Astrocyte (in vitro differentiated cells and primary cell): Measurements from ENCODE around the gene WDR7. TPM values are rescaled to one million over a fixed set of nuclear protein-coding genes. Genes with fewer than 3 reads are reported as not detected.

Experiments
- DNase-seq: peaks from one replicate; pipeline ENCODE4 v3.0.0-alpha.2; 2010; ENCODE audit warnings: low read depth
- FAIRE-seq: peaks from 2 replicates; lab custom pipeline; 2011; peaks lifted over from hg19 to GRCh38; lab: Jason Lieb, UNC
- H2AFZ ChIP-seq: 2 replicates; pipeline ENCODE4 v1.6.0; 2012; ENCODE audit warnings: low read depth, low read length, inconsistent platforms
- H3K27ac ChIP-seq: 2 replicates; pipeline ENCODE4 v1.5.1; 2011; ENCODE audit warnings: low read depth, low read length, inconsistent platforms
- H3K27me3 ChIP-seq: 2 replicates; pipeline ENCODE4 v1.6.0; 2011; ENCODE audit warnings: low read length, inconsistent platforms; ENCODE audit not compliant: insufficient read depth
- H3K36me3 ChIP-seq: 2 replicates; pipeline ENCODE4 v1.5.1; 2011; ENCODE audit warnings: low read length, inconsistent platforms; ENCODE audit not compliant: insufficient read depth
- H3K4me1 ChIP-seq: 2 replicates; pipeline ENCODE4 v1.5.1; 2011; ENCODE audit warnings: low read length, inconsistent platforms; ENCODE audit not compliant: insufficient read depth
- H3K4me2 ChIP-seq: 2 replicates; pipeline ENCODE4 v1.6.0; 2012; ENCODE audit warnings: low read length, inconsistent platforms
- H3K4me3 ChIP-seq: 2 replicates; pipeline ENCODE4 v1.5.1; 2011; ENCODE audit warnings: low read depth, mild to moderate bottlenecking, low read length, inconsistent platforms; ENCODE audit not compliant: insufficient read depth
- H3K79me2 ChIP-seq: 2 replicates; pipeline ENCODE4 v1.6.0; 2012; ENCODE audit warnings: mild to moderate bottlenecking, low read length, inconsistent platforms; ENCODE audit not compliant: insufficient read depth
- H3K9ac ChIP-seq: 2 replicates; pipeline ENCODE4 v1.6.0; 2012; ENCODE audit warnings: mild to moderate bottlenecking, low read length, inconsistent platforms
- H3K9me3 ChIP-seq: 2 replicates; pipeline ENCODE4 v1.5.1; 2012; ENCODE audit warnings: low read depth, mild to moderate bottlenecking, low read length, inconsistent platforms; ENCODE audit not compliant: insufficient read depth
- H4K20me1 ChIP-seq: 2 replicates; pipeline ENCODE4 v1.6.0; 2012; ENCODE audit warnings: low read length, inconsistent platforms; ENCODE audit not compliant: insufficient read depth
- H3K27ac Mint-ChIP-seq: one replicate; pipeline ENCODE4 v1.8.0; 2021; ENCODE audit warnings: mild to moderate bottlenecking, mixed read lengths; ENCODE audit not compliant: unreplicated experiment
- H3K27me3 Mint-ChIP-seq: one replicate; pipeline ENCODE4 v1.8.0; 2021; ENCODE audit warnings: low read depth, mixed read lengths; ENCODE audit not compliant: unreplicated experiment
- H3K36me3 Mint-ChIP-seq: one replicate; pipeline ENCODE4 v1.8.0; 2021; ENCODE audit warnings: low read depth, mixed read lengths; ENCODE audit not compliant: unreplicated experiment
- H3K4me1 Mint-ChIP-seq: one replicate; pipeline ENCODE4 v1.8.0; 2021; ENCODE audit warnings: low read depth, mixed read lengths; ENCODE audit not compliant: unreplicated experiment
- H3K4me3 Mint-ChIP-seq: one replicate; pipeline ENCODE4 v1.8.0; 2021; ENCODE audit warnings: mild to moderate bottlenecking, moderate library complexity, mixed read lengths; ENCODE audit not compliant: unreplicated experiment
- H3K9me3 Mint-ChIP-seq: one replicate; pipeline ENCODE4 v1.8.0; 2021; ENCODE audit warnings: mild to moderate bottlenecking, mixed read lengths; ENCODE audit not compliant: unreplicated experiment
- EZH2 ChIP-seq: IDR thresholded peaks from 2 replicates; pipeline ENCODE4 v1.6.1; 2012; ENCODE audit warnings: mild to moderate bottlenecking, low read length, inconsistent platforms; ENCODE audit not compliant: insufficient read depth
- total RNA-seq: library from RNA; stranded (reverse); gene quantifications from 2 replicates; pipeline ENCODE4 v1.2.1, GENCODE V29; 2021
- TF ChIP-seq, protein P1 (sequence below): IDR thresholded peaks from 2 replicates; pipeline ENCODE4 v1.5.1; 2011; ENCODE audit warnings: low read depth, mild to moderate bottlenecking, inconsistent platforms, low read length, moderate library complexity; ENCODE audit not compliant: insufficient read depth

WDR7 gene
- total RNA-seq, 1 donor from 2014 or later = 16.9 TPM

GRCh38 chr18:56937874-56938430, 286.8 kb downstream of the WDR7 start:
- no peak for FAIRE-seq
- H3K4me1 ChIP-seq = no peaks in the 10 kb centered on the region

DNA sequence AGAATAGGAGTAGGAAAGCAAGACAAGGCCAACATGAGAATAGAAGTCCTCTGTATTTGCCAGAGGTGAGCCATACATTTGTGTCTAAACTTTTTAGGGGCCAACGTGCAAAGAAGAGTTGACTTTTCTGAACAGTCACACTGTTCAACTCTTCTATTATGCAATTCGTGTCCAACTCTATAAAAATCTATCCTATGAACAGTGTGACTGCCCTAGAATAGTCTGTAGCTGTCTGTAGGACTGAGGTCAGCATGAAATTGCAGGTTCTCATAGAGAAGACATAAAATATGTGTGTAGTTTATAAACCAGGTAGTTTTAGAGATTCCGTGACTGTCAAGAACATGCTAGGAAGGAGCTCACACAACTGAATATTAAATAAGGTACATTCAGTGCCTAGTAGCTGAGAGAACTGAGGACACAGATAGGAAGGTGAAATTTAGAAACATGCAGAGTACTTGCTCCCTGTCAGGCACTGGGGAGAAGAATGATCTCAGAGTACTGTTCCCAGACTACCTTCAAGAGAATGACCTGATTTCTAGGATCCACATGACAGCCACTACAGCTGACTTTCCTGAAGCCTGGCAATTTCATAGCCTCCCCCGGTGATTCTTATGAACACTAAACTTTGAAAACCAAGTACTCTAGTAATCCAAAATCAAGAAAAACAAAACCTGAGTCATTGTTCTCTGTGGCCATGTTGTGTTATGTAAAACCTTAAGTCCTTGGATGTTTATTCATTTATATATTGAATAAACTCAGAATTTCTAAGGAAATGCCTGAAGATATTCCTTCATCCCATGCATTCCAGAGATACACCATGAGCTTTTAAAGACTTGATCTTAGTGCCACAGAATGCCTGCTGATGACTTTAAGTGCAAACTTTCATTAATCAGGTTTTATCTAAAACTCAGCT, 294.3 kb downstream of the WDR7 start:
- Mint-ChIP-seq H3K9me3 (no peaks in the 10 kb centered on the region), H3K27ac (no peak overlapping the region), H3K27me3 (no peaks in the 10 kb centered on the region), H3K4me1 (peaks cover 4% of the 10 kb centered on the region), H3K36me3 (no peaks in the 10 kb centered on the region), H3K4me3 (no peak overlapping the region)
- Histone ChIP-seq H3K4me1 (no peaks in the 10 kb centered on the region), H3K79me2 (no peaks in the 10 kb centered on the region), H3K9me3 (no peaks in the 10 kb centered on the region), H3K27me3 (no peaks in the 10 kb centered on the region), H3K4me3 (no peak overlapping the region), H3K9ac (no peak overlapping the region), H2AFZ (no peak overlapping the region), H3K27ac (no peak overlapping the region), H3K36me3 (no peaks in the 10 kb centered on the region), H4K20me1 (no peaks in the 10 kb centered on the region), H3K4me2 (no peak overlapping the region)
- DNase-seq (no peak), FAIRE-seq (no peak)
- no peak for TF ChIP-seq EZH2
- TF ChIP-seq, protein P1, sequence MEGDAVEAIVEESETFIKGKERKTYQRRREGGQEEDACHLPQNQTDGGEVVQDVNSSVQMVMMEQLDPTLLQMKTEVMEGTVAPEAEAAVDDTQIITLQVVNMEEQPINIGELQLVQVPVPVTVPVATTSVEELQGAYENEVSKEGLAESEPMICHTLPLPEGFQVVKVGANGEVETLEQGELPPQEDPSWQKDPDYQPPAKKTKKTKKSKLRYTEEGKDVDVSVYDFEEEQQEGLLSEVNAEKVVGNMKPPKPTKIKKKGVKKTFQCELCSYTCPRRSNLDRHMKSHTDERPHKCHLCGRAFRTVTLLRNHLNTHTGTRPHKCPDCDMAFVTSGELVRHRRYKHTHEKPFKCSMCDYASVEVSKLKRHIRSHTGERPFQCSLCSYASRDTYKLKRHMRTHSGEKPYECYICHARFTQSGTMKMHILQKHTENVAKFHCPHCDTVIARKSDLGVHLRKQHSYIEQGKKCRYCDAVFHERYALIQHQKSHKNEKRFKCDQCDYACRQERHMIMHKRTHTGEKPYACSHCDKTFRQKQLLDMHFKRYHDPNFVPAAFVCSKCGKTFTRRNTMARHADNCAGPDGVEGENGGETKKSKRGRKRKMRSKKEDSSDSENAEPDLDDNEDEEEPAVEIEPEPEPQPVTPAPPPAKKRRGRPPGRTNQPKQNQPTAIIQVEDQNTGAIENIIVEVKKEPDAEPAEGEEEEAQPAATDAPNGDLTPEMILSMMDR = no peak

More at GRCh38 chr18:56937874-56938430, 286.8 kb downstream of the WDR7 start:
- Histone ChIP-seq H4K20me1 (no peaks in the 10 kb centered on the region), H3K79me2 (no peaks in the 10 kb centered on the region), H3K4me2 (no peak overlapping the region), H3K36me3 (no peaks in the 10 kb centered on the region), H3K4me3 (no peak overlapping the region), H2AFZ (no peak overlapping the region), H3K27ac (no peak overlapping the region), H3K27me3 (no peaks in the 10 kb centered on the region), H3K9me3 (no peaks in the 10 kb centered on the region), H3K9ac (no peak overlapping the region)
- Mint-ChIP-seq H3K4me3 (no peak overlapping the region), H3K36me3 (no peaks in the 10 kb centered on the region), H3K27ac (no peak overlapping the region), H3K9me3 (no peaks in the 10 kb centered on the region), H3K4me1 (peaks cover 7% of the 10 kb centered on the region), H3K27me3 (no peaks in the 10 kb centered on the region)
- TF ChIP-seq, protein P1 = no peak
- no peak for TF ChIP-seq EZH2
- no peak for DNase-seq
